Measurements from ENCODE around the gene TICAM1.
"Not testable (repeated sequence)": the region's sequence is repeated elsewhere in the genome, so short reads cannot be mapped to it uniquely, and the experiment has no call there.

Gene TICAM1

GRCh38 chr19:4792019-4792865, 39.3 kb downstream of the TICAM1 start:
- H3K9me3 ChIP-seq (ENCODE audit: control insufficient read depth in 5 of 5, low read length in 5 of 5); H3K27me3 ChIP-seq (ENCODE audit: control insufficient read depth in 5 of 5, insufficient read depth in 4 of 5, low read length in 5 of 5): not testable (repeated sequence)
- Histone ChIP-seq H3K4me1 (ENCODE audit: control insufficient read depth in 5 of 5, insufficient read depth in 5 of 5, low read length in 5 of 5) (peaks cover 5 to 48% (median 22%) of the 10 kb centered on the region in 5 donors), H3K4me3 (ENCODE audit: low read depth in 1 of 5, low read length in 5 of 5) (peak overlapping the region in 4 of 5 donors; percentile 75 to 88 (median 77)), H3K36me3 (ENCODE audit: control insufficient read depth in 5 of 5, insufficient read depth in 5 of 5, low read length in 5 of 5) (peaks cover 0 to 37% (median 29%) of the 10 kb centered on the region in 5 donors), H3K27ac (ENCODE audit: low read depth, low read length) (peak overlapping the region; percentile 82), H3K9ac (ENCODE audit: low read length in 5 of 5) (peak overlapping the region in 4 of 5 donors; percentile 81 to 95 (median 90))

- Histone ChIP-seq H3K27me3 (ENCODE audit: control insufficient read depth in 5 of 5, insufficient read depth in 4 of 5, low read length in 5 of 5) (peaks cover 0 to 6% (median 0%) of the 10 kb centered on the region in 5 donors), H3K4me3 (ENCODE audit: low read depth in 1 of 5, low read length in 5 of 5) (peak within 1 kb of the TSS; percentile 72 to 88 (median 76)), H3K27ac (ENCODE audit: low read depth, low read length) (peak within 1 kb of the TSS; percentile 82), H3K36me3 (ENCODE audit: control insufficient read depth in 5 of 5, insufficient read depth in 5 of 5, low read length in 5 of 5) (peaks cover 0 to 32% (median 23%) of the 10 kb centered on the region in 5 donors), H3K4me1 (ENCODE audit: control insufficient read depth in 5 of 5, insufficient read depth in 5 of 5, low read length in 5 of 5) (peaks cover 5 to 44% (median 22%) of the 10 kb centered on the region in 5 donors), H3K9ac (ENCODE audit: low read length in 5 of 5) (peak within 1 kb of the TSS; percentile 81 to 98 (median 90)), H3K9me3 (ENCODE audit: control insufficient read depth in 5 of 5, low read length in 5 of 5) (peaks cover 0 to 3% (median 0%) of the 10 kb centered on the region in 5 donors)
Observed at GRCh38 chr19:4791183-4792018, 40.1 kb downstream of the TICAM1 start, which contains the start of gene FEM1A. Gene FEM1A (plus strand): TSS chr19:4791734. CDS start chr19:4791855, 121 bp downstream.

GRCh38 chr19:4786412-4787016, 45.0 kb downstream of the TICAM1 start:
- H3K4me3 ChIP-seq (ENCODE audit: low read depth in 1 of 5, low read length in 5 of 5); H3K27me3 ChIP-seq (ENCODE audit: control insufficient read depth in 5 of 5, insufficient read depth in 4 of 5, low read length in 5 of 5); H3K27ac ChIP-seq (ENCODE audit: low read depth, low read length); H3K36me3 ChIP-seq (ENCODE audit: control insufficient read depth in 5 of 5, insufficient read depth in 5 of 5, low read length in 5 of 5); H3K9ac ChIP-seq (ENCODE audit: low read length in 5 of 5); H3K4me1 ChIP-seq (ENCODE audit: control insufficient read depth in 5 of 5, insufficient read depth in 5 of 5, low read length in 5 of 5); H3K9me3 ChIP-seq (ENCODE audit: control insufficient read depth in 5 of 5, low read length in 5 of 5): not testable (repeated sequence)

GRCh38 chr19:4781801-4782200, 49.7 kb downstream of the TICAM1 start:
- no peak overlapping the region for H3K9ac ChIP-seq (ENCODE audit: low read length in 5 of 5)
- no peak overlapping the region for H3K4me3 ChIP-seq (ENCODE audit: low read depth in 1 of 5, low read length in 5 of 5)
- no peak overlapping the region for H3K27ac ChIP-seq (ENCODE audit: low read depth, low read length)
- no peaks in the 10 kb centered on the region for H3K36me3 ChIP-seq (ENCODE audit: control insufficient read depth in 5 of 5, insufficient read depth in 5 of 5, low read length in 5 of 5)
- peaks cover 0 to 5% (median 4%) of the 10 kb centered on the region in 5 donors for H3K9me3 ChIP-seq (ENCODE audit: control insufficient read depth in 5 of 5, low read length in 5 of 5)
- peaks cover 0 to 10% (median 2%) of the 10 kb centered on the region in 5 donors for H3K27me3 ChIP-seq (ENCODE audit: control insufficient read depth in 5 of 5, insufficient read depth in 4 of 5, low read length in 5 of 5)
- no peaks in the 10 kb centered on the region for H3K4me1 ChIP-seq (ENCODE audit: control insufficient read depth in 5 of 5, insufficient read depth in 5 of 5, low read length in 5 of 5)

GRCh38 chr19:4780860-4781259, 50.7 kb downstream of the TICAM1 start:
- H3K36me3 ChIP-seq (ENCODE audit: control insufficient read depth in 5 of 5, insufficient read depth in 5 of 5, low read length in 5 of 5), result no peaks in the 10 kb centered on the region

GRCh38 chr19:4778124-4778523, 53.4 kb downstream of the TICAM1 start:
- not testable (repeated sequence) for H3K4me3 ChIP-seq (ENCODE audit: low read depth in 1 of 5, low read length in 5 of 5); H3K4me1 ChIP-seq (ENCODE audit: control insufficient read depth in 5 of 5, insufficient read depth in 5 of 5, low read length in 5 of 5); H3K36me3 ChIP-seq (ENCODE audit: control insufficient read depth in 5 of 5, insufficient read depth in 5 of 5, low read length in 5 of 5); H3K9ac ChIP-seq (ENCODE audit: low read length in 5 of 5); H3K9me3 ChIP-seq (ENCODE audit: control insufficient read depth in 5 of 5, low read length in 5 of 5); H3K27ac ChIP-seq (ENCODE audit: low read depth, low read length)
- peaks cover 0 to 18% (median 5%) of the 10 kb centered on the region in 5 donors for H3K27me3 ChIP-seq (ENCODE audit: control insufficient read depth in 5 of 5, insufficient read depth in 4 of 5, low read length in 5 of 5)

More at GRCh38 chr19:4780860-4781259, 50.7 kb downstream of the TICAM1 start:
- Histone ChIP-seq H3K9ac (ENCODE audit: low read length in 5 of 5) (no peak overlapping the region), H3K27me3 (ENCODE audit: control insufficient read depth in 5 of 5, insufficient read depth in 4 of 5, low read length in 5 of 5) (peaks cover 0 to 13% (median 4%) of the 10 kb centered on the region in 5 donors), H3K27ac (ENCODE audit: low read depth, low read length) (no peak overlapping the region), H3K4me1 (ENCODE audit: control insufficient read depth in 5 of 5, insufficient read depth in 5 of 5, low read length in 5 of 5) (no peaks in the 10 kb centered on the region), H3K9me3 (ENCODE audit: control insufficient read depth in 5 of 5, low read length in 5 of 5) (peaks cover 0 to 5% (median 4%) of the 10 kb centered on the region in 5 donors), H3K4me3 (ENCODE audit: low read depth in 1 of 5, low read length in 5 of 5) (no peak overlapping the region)

- H3K4me3 ChIP-seq (ENCODE audit: low read depth in 1 of 5, low read length in 5 of 5), result no peak overlapping the region
- peaks cover 0 to 26% (median 10%) of the 10 kb centered on the region in 5 donors for H3K27me3 ChIP-seq (ENCODE audit: control insufficient read depth in 5 of 5, insufficient read depth in 4 of 5, low read length in 5 of 5)
- H3K27ac ChIP-seq (ENCODE audit: low read depth, low read length), result no peak overlapping the region
- H3K4me1 ChIP-seq (ENCODE audit: control insufficient read depth in 5 of 5, insufficient read depth in 5 of 5, low read length in 5 of 5), result peaks cover 0 to 4% (median 0%) of the 10 kb centered on the region in 5 donors
- H3K36me3 ChIP-seq (ENCODE audit: control insufficient read depth in 5 of 5, insufficient read depth in 5 of 5, low read length in 5 of 5), result no peaks in the 10 kb centered on the region
- H3K9ac ChIP-seq (ENCODE audit: low read length in 5 of 5), result no peak overlapping the region
- H3K9me3 ChIP-seq (ENCODE audit: control insufficient read depth in 5 of 5, low read length in 5 of 5), result peaks cover 0 to 5% (median 4%) of the 10 kb centered on the region in 5 donors
Observed at GRCh38 chr19:4776436-4777211, 54.9 kb downstream of the TICAM1 start.

- peaks cover 0 to 26% (median 10%) of the 10 kb centered on the region in 5 donors for H3K27me3 ChIP-seq (ENCODE audit: control insufficient read depth in 5 of 5, insufficient read depth in 4 of 5, low read length in 5 of 5)
- H3K4me3 ChIP-seq (ENCODE audit: low read depth in 1 of 5, low read length in 5 of 5), result no peak overlapping the region
- peaks cover 0 to 2% (median under 1%) of the 10 kb centered on the region in 5 donors for H3K9me3 ChIP-seq (ENCODE audit: control insufficient read depth in 5 of 5, low read length in 5 of 5)
- H3K4me1 ChIP-seq (ENCODE audit: control insufficient read depth in 5 of 5, insufficient read depth in 5 of 5, low read length in 5 of 5), result peaks cover 0 to 4% (median 0%) of the 10 kb centered on the region in 5 donors
- H3K36me3 ChIP-seq (ENCODE audit: control insufficient read depth in 5 of 5, insufficient read depth in 5 of 5, low read length in 5 of 5), result no peaks in the 10 kb centered on the region
- no peak overlapping the region for H3K9ac ChIP-seq (ENCODE audit: low read length in 5 of 5)
- H3K27ac ChIP-seq (ENCODE audit: low read depth, low read length), result no peak overlapping the region
Observed at GRCh38 chr19:4775627-4776152, 55.8 kb downstream of the TICAM1 start.

GRCh38 chr19:4774136-4774535, 57.4 kb downstream of the TICAM1 start:
- no peak overlapping the region for H3K4me3 ChIP-seq (ENCODE audit: low read depth in 1 of 5, low read length in 5 of 5)
- H3K9ac ChIP-seq (ENCODE audit: low read length in 5 of 5), result no peak overlapping the region
- peaks cover 0 to 5% (median 0%) of the 10 kb centered on the region in 5 donors for H3K9me3 ChIP-seq (ENCODE audit: control insufficient read depth in 5 of 5, low read length in 5 of 5)
- no peaks in the 10 kb centered on the region for H3K36me3 ChIP-seq (ENCODE audit: control insufficient read depth in 5 of 5, insufficient read depth in 5 of 5, low read length in 5 of 5)
- H3K27me3 ChIP-seq (ENCODE audit: control insufficient read depth in 5 of 5, insufficient read depth in 4 of 5, low read length in 5 of 5), result peaks cover 0 to 26% (median 10%) of the 10 kb centered on the region in 5 donors
- peaks cover 0 to 4% (median 0%) of the 10 kb centered on the region in 5 donors for H3K4me1 ChIP-seq (ENCODE audit: control insufficient read depth in 5 of 5, insufficient read depth in 5 of 5, low read length in 5 of 5)
- H3K27ac ChIP-seq (ENCODE audit: low read depth, low read length), result no peak overlapping the region

All from subcutaneous abdominal adipose tissue (tissue), 5 donors.